NCI-H2107 treated with DMSO at 0.1 percent for 48 hours (cell line): Measurements from ENCODE around the gene HCRT.
"Not testable (repeated sequence)": the region's sequence is repeated elsewhere in the genome, so short reads cannot be mapped to it uniquely, and the experiment has no call there.

Experiments
- DNase-seq: peaks from one replicate; lab custom pipeline; 2025; ENCODE audit not compliant: unreplicated experiment; lab: John Stamatoyannopoulos, UW

Gene HCRT

DNA sequence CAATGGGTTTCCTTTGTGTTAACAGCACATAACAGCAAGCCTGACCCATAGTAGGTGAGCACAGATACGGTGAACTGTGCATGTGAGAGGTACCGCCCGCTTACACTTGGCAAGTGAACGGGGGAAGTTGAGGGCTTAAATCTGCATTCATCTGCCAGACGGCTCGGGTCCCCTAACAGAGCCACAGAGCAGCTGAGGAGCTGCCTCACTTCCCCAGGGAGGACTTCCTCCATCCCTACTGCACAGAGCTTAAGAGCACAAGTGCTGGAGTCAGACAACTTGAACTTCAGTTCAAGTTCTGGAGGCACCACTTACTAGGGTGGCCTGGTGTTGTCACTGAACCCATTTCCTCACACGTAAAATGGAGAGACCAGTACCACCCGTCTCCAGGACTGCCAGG, 43.9 kb downstream of the HCRT start:
- no peak for DNase-seq

DNA sequence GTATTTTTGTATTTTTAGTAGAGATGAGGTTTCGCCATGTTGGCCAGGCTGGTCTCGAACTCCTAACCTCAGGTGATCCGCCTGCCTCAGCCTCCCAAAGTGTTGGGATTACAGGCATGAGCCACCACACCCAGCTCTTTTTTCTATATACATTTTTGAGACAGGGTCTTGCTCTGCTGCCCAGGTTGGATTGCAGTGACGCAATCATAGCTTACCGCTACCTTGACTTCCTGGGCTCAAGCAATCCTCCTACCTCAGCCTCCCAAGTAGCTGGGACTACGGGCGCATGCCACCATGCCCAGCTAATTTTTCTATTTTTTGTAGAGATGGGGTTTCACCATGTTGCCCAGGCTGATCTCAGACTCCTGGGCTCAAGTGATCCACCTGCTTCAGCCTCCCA, 44.6 kb downstream of the HCRT start:
- not testable (repeated sequence) for DNase-seq

DNA sequence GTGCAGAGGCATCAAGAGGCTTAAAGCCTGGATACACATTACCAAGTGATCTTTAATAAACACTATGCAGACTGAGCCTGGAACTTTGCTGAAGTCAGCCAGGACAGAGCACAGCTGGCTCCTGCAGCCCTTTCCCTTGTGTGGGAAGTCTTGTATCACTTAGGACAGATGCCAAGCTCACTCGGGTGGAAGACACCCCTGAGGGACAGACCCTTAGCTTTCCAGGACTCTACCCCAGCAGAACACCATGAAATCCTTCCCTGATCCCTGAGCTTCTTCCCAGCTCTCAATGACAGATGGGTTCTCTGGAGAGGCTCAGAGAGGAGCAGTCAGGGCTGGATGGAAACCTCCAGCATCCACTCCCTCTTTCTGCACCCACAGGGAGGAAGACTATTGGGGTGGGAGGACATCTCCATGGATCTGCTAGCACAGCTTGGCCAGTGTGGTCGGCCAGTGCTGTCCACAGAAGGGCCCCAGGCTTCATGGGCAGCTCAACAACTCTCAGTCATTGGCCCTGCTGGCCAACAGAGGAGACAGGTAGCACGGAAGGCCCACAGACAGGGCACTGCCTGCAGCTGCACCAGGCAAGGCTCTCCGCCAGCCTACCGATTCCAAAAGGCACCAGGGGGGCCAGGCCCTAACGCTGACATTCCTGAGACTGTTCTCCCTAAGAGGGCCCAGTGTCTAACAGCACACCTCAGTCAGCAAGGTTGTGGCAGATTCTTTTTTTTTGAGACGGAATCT, 46.3 kb downstream of the HCRT start:
- no peak for DNase-seq

GRCh38 chr17:42136654-42137051, 48.6 kb downstream of the HCRT start:
- no peak for DNase-seq

DNA sequence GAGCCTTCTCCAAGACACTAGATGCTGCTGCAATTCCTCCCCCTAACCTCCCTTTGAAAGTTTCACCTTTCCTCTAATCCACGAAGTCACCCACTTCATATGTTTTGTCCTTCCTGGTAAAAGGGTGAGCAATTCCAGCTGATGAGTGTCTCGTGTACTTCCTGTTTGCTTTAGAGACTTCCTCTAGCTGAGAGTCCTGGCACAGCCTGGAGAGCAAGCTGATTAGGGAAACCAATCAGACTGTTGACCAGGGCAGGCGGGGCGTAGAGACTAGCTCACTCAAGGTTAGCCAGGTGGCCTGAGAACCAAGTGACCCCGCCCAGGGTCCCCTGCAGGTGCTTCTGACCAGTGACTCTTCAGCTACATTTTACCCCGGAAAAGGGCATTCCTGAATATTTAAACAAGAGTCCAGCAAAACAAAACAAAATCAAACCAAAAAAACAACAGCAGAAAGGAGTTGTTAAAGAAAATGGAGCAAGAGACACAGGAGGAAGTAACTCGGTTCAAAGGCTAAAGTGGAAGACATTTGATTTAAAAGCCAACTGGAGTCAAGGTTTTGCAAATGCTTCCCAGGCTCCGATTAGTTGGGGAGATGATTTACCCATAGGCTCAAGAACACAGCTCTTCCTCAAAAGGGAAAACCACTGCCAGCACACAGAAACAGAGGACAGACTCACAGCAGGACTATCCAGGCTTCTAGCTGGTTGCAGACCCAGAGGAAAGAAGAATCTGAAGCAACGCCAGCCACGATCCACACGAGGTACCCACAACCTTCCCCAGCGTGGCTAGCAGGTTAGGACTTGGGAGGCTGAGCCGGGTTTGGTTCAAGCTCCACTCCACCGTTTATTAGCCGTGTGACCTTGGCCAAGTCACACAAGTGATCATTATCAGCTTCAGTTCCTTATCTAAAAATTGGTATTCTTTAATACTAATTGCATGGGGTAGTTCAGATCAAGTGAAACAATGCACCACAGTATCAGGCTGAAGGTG, 49.3 kb downstream of the HCRT start:
- DNase-seq = no peak

DNA sequence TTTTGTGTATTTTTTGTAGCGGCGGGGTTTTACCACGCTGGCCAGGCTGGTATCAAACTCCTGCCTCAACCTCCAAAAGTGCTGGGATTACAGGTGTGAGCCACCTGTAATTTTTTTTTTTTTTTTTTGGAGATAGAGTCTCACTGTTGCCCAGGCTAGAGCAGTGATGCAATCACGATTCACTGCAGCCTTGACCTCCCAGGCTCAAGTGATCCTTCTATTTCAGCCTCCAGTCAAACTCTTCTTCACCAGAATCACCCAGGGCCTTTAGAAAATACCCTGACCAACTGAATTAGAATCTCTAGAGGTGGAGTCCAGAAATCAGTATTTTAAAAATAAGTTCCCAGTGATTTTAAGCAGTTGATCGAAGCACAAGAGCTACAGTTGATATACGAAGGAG, 50.1 kb downstream of the HCRT start:
- no peak for DNase-seq
